ENCODE data around the gene GALNT3. TPM values are rescaled to one million over a fixed set of nuclear protein-coding genes. Genes with fewer than 3 reads are reported as not detected.

Gene GALNT3
- total RNA-seq, 2 donors from 2014 or later = 3.5 TPM

- no peaks in the 10 kb centered on the region for H3K36me3 ChIP-seq
- no peaks in the 10 kb centered on the region for H3K27me3 ChIP-seq (replicated peaks; ENCODE audit: insufficient read depth)
- H3K27ac ChIP-seq = no peak overlapping the region
- DNase-seq (ENCODE audit: low spot score) (no peak), ATAC-seq (ENCODE audit: insufficient number of reproducible peaks, low FRiP score, low read depth) (no peak)
- no peaks in the 10 kb centered on the region for H3K9me3 ChIP-seq
- TF ChIP-seq CTCF (IDR thresholded peaks at IDR 0.05) = no peak
- no peak overlapping the region for H3K4me3 ChIP-seq
- peaks cover 4 to 18% of the 10 kb centered on the region in 2 donors for H3K4me1 ChIP-seq (ENCODE audit: control insufficient read depth in 1 of 2, low read depth in 2 of 2)
Observed at GRCh38 chr2:165796129-165796528, 2.1 kb upstream of the GALNT3 start.

- ATAC-seq (ENCODE audit: insufficient number of reproducible peaks, low FRiP score, low read depth) (no peak), DNase-seq (ENCODE audit: low spot score) (no peak)
- peaks cover 4 to 18% of the 10 kb centered on the region in 2 donors for H3K4me1 ChIP-seq (ENCODE audit: control insufficient read depth in 1 of 2, low read depth in 2 of 2)
- no peak overlapping the region for H3K27ac ChIP-seq
- H3K4me3 ChIP-seq = peak overlapping the region; percentile 77
- H3K36me3 ChIP-seq = no peaks in the 10 kb centered on the region
- no peaks in the 10 kb centered on the region for H3K9me3 ChIP-seq
- no peaks in the 10 kb centered on the region for H3K27me3 ChIP-seq (replicated peaks; ENCODE audit: insufficient read depth)
- TF ChIP-seq CTCF (IDR thresholded peaks at IDR 0.05) = no peak
Observed at GRCh38 chr2:165795011-165795410, 964 bp upstream of the GALNT3 start.

- no peaks in the 10 kb centered on the region for H3K9me3 ChIP-seq
- DNase-seq (ENCODE audit: low spot score) = no peak
- ATAC-seq (ENCODE audit: insufficient number of reproducible peaks, low FRiP score, low read depth) = no peak
- TF ChIP-seq CTCF (IDR thresholded peaks at IDR 0.05) = no peak
- H3K4me1 ChIP-seq (ENCODE audit: control insufficient read depth in 1 of 2, low read depth in 2 of 2) = peaks cover 4 to 18% of the 10 kb centered on the region in 2 donors
- no peaks in the 10 kb centered on the region for H3K27me3 ChIP-seq (replicated peaks; ENCODE audit: insufficient read depth)
- H3K4me3 ChIP-seq = peak overlapping the region; percentile 77
- no peaks in the 10 kb centered on the region for H3K36me3 ChIP-seq
- H3K27ac ChIP-seq = no peak overlapping the region
Observed at GRCh38 chr2:165794536-165794928, 485 bp upstream of the GALNT3 start.

- ATAC-seq (ENCODE audit: insufficient number of reproducible peaks, low FRiP score, low read depth) = no peak
- H3K36me3 ChIP-seq = no peaks in the 10 kb centered on the region
- no peaks in the 10 kb centered on the region for H3K27me3 ChIP-seq (replicated peaks; ENCODE audit: insufficient read depth)
- TF ChIP-seq CTCF (IDR thresholded peaks at IDR 0.05) = no peak
- no peaks in the 10 kb centered on the region for H3K9me3 ChIP-seq
- H3K4me3 ChIP-seq = peak overlapping the region; percentile 77
- DNase-seq (ENCODE audit: low spot score) = no peak
- peaks cover 4 to 18% of the 10 kb centered on the region in 2 donors for H3K4me1 ChIP-seq (ENCODE audit: control insufficient read depth in 1 of 2, low read depth in 2 of 2)
- H3K27ac ChIP-seq = no peak overlapping the region
Observed at GRCh38 chr2:165793161-165793778, 777 bp downstream of the GALNT3 start.

GRCh38 chr2:165792104-165792454 is 2.0 kb downstream of the GALNT3 start:
- Histone ChIP-seq H3K27ac (no peak overlapping the region), H3K4me3 (no peak overlapping the region)

More at GRCh38 chr2:165792104-165792454, 2.0 kb downstream of the GALNT3 start:
- DNase-seq (ENCODE audit: low spot score) (no peak), ATAC-seq (ENCODE audit: insufficient number of reproducible peaks, low FRiP score, low read depth) (no peak)
- H3K9me3 ChIP-seq = no peaks in the 10 kb centered on the region
- no peaks in the 10 kb centered on the region for H3K36me3 ChIP-seq
- no peak for TF ChIP-seq CTCF (IDR thresholded peaks at IDR 0.05)
- peaks cover 4 to 18% of the 10 kb centered on the region in 2 donors for H3K4me1 ChIP-seq (ENCODE audit: control insufficient read depth in 1 of 2, low read depth in 2 of 2)
- no peaks in the 10 kb centered on the region for H3K27me3 ChIP-seq (replicated peaks; ENCODE audit: insufficient read depth)

All from thoracic aorta (tissue), 2 donors.